A673 (cell line): Measurements from ENCODE around the gene PIGN.
"Not testable (repeated sequence)": the region's sequence is repeated elsewhere in the genome, so short reads cannot be mapped to it uniquely, and the experiment has no call there.

Experiments
- EZH2 ChIP-seq: fragments of 200-600 bp; sonication (generic); IDR thresholded peaks from 2 replicates; pipeline ENCODE4 v1.6.1; 2017; ENCODE audit warnings: borderline replicate concordance, low read depth, mild to moderate bottlenecking, mixed read lengths, antibody characterized with exemption, low read length; ENCODE audit not compliant: poor library complexity, severe bottlenecking
- TF ChIP-seq, protein P1 (sequence below): fragments of 300-800, 200-600 bp; sonication (generic); conservative IDR thresholded peaks from 2 replicates; pipeline ENCODE4 v1.5.1; 2017; ENCODE audit warnings: low read depth, mild to moderate bottlenecking, antibody characterized with exemption, low read length, moderate library complexity, mixed read lengths

DNA sequence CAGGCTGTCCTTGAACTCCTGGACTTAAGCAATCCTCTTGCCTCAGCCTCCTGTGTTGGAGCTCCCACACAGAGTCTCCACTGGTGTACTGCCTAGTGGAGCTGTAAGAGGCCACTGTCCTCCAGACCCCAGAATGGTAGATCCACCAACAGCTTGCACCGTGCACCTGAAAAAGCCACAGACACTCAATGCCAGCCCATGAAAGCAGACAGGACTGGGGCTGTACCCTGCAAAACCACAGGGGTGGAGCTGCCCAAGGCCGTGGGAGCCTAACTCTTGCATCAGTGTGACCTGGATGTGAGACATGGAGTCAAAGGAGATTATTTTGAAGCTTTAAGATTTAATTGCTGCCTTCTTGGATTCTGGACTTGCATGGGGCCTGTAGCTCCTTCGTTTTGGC is 152.6 kb downstream of the PIGN start:
- TF ChIP-seq, protein P1, sequence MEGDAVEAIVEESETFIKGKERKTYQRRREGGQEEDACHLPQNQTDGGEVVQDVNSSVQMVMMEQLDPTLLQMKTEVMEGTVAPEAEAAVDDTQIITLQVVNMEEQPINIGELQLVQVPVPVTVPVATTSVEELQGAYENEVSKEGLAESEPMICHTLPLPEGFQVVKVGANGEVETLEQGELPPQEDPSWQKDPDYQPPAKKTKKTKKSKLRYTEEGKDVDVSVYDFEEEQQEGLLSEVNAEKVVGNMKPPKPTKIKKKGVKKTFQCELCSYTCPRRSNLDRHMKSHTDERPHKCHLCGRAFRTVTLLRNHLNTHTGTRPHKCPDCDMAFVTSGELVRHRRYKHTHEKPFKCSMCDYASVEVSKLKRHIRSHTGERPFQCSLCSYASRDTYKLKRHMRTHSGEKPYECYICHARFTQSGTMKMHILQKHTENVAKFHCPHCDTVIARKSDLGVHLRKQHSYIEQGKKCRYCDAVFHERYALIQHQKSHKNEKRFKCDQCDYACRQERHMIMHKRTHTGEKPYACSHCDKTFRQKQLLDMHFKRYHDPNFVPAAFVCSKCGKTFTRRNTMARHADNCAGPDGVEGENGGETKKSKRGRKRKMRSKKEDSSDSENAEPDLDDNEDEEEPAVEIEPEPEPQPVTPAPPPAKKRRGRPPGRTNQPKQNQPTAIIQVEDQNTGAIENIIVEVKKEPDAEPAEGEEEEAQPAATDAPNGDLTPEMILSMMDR, result not testable (repeated sequence)
- TF ChIP-seq EZH2, result not testable (repeated sequence)
